NCI-H1694 treated with DMSO at 0.1 percent for 48 hours (cell line): ENCODE measurements around the gene GLI1.
"Not testable (repeated sequence)": the region's sequence is repeated elsewhere in the genome, so short reads cannot be mapped to it uniquely, and the experiment has no call there.

Experiments
- DNase-seq: peaks from one replicate; lab custom pipeline; 2025; lab: John Stamatoyannopoulos, UW

The GLI1 gene

GRCh38 chr12:57497223-57498131, 37.9 kb downstream of the GLI1 start:
- no peak for DNase-seq

- DNase-seq: no peak
These were observed 38.5 kb downstream of the GLI1 start for GRCh38 chr12:57498132-57498502.

GRCh38 chr12:57498571-57498970, 39.0 kb downstream of the GLI1 start:
- no peak for DNase-seq

GRCh38 chr12:57500213-57500612, 40.6 kb downstream of the GLI1 start:
- no peak for DNase-seq

GRCh38 chr12:57502311-57502969, 42.9 kb downstream of the GLI1 start:
- not testable (repeated sequence) for DNase-seq

- DNase-seq: not testable (repeated sequence)
These were observed 47.0 kb downstream of the GLI1 start for GRCh38 chr12:57506541-57506940.

- DNase-seq: not testable (repeated sequence)
These were observed 48.2 kb downstream of the GLI1 start for GRCh38 chr12:57507796-57508195.

GRCh38 chr12:57511161-57511560, 51.6 kb downstream of the GLI1 start:
- no peak for DNase-seq

- no peak for DNase-seq
These were observed 52.2 kb downstream of the GLI1 start for GRCh38 chr12:57511588-57512325.

- no peak for DNase-seq
These were observed 53.1 kb downstream of the GLI1 start for GRCh38 chr12:57512665-57513064.

GRCh38 chr12:57513266-57513665, 53.7 kb downstream of the GLI1 start:
- no peak for DNase-seq

- DNase-seq: not testable (repeated sequence)
These were observed 54.1 kb downstream of the GLI1 start for GRCh38 chr12:57513677-57514076.

- not testable (repeated sequence) for DNase-seq
These were observed 54.7 kb downstream of the GLI1 start for GRCh38 chr12:57514246-57514645.

- DNase-seq: no peak
These were observed 55.3 kb downstream of the GLI1 start for GRCh38 chr12:57514720-57515407.

GRCh38 chr12:57515408-57515933, 55.9 kb downstream of the GLI1 start:
- DNase-seq: no peak

- DNase-seq: no peak
These were observed 56.5 kb downstream of the GLI1 start for GRCh38 chr12:57515934-57516541.

GRCh38 chr12:57516617-57517153, 57.1 kb downstream of the GLI1 start:
- no peak for DNase-seq

GRCh38 chr12:57517187-57517586, 57.6 kb downstream of the GLI1 start:
- DNase-seq: no peak

- DNase-seq: not testable (repeated sequence)
These were observed 58.1 kb downstream of the GLI1 start for GRCh38 chr12:57517718-57518117.

- no peak for DNase-seq
These were observed 58.8 kb downstream of the GLI1 start for GRCh38 chr12:57518176-57518919.
